ENCODE measurements around the gene SP2.
A peak's percentile ranks its signal among the peaks of the same experiment; 100 is the strongest.

The SP2 gene

DNA sequence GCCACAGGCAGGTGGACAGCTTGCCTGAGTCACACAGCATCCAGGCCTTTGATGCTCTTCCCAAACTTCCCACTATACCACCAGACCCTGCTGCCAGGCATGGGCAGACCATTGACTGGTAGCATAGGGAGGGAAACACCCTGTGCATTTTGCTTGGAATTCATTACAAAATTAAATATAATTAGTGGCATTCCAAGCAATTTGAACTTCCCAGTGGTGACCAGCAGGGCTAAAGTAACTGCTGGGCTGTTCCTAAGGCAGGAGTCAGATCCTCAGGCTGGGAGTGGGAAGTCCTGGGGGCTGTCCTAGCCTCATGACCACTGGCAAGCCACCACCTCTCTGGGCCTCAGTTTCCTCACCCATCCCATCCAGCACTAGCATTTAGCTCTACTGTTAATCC, 57.9 kb downstream of the SP2 start:
- DNase-seq: no peak

DNA sequence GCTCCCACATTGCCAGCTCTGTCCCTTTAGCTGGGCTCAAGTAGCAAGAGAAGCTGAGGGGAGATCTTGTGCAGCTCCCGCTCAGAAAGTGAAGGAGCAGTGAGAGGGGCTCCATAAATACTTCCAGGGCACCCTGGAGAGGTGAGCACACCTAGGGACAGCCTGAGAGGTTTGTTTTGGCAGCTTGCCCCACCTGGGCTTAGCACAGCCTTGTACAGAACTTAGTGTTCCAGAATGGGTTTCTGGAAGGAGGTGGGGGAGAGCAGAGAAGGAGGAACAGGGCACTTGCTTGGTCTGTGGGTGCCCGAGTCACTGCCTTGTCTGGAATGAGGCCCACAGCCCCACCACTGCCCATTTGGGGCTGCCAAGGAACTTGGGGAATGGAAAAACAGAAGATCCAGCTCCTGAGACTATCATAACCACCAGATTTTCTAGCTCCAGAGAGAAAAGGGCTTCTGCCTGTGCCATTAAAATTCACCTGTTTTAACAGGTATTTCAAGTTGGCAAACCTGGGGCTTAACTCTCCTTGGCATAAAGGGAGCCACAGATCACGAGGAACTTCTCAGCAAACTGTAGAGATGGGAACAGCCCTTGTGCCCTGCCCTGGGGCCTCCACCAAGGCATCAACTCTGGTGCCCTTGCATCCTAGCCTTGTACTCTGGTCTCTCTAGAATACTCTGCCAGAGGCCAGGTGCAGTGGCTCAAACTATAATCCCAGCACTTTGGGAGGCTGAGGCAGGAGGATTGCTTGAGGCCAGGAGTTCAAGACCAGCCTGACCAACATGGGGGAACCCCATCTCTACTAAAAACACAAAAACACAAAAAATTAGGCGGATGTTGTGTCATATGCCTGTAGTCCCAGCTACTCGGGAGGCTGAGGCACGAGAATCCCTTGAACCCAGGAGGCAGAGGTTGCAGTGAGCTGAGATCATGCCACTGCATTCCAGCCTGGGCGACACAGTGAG, 59.7 kb downstream of the SP2 start:
- no peak for DNase-seq

DNA sequence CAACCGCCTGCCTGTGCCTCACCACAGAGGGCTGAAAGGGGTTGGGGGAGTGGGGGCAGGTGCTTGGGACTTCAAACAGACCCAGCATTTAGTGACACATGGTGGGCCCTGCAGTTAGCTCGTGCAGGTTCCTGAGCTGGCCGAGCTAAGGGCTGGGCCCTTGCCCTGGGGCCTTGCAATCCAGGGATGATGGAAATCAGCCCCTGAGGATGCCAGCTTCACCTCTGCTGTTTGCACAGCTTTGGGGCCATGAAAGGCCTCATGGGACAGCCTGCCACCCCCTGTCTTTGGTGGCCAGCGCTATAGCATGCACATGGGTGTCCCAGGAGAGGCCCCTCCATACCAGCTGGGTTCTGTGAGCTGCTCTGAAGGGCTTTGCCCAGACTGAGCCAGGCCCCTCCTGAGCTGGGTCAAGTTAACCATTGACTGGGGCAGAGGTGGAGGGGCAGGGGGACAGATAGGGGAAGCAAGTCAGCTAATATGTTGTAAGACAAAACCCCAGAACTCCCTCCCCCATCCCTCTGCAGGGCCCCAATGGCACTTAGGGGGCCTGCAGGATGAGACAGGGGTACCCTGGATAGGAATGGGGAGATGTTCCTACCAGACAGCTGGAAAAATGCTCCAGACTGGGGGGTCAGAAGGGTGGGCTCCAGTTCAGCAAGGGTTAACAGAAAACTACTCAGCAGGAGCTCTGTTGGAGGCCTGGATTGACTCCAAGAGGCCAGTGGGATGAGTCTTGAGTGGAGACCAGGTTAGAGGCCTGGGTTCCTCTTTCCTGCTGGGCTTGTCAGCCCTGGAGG, 61.0 kb downstream of the SP2 start:
- DNase-seq: no peak

DNA sequence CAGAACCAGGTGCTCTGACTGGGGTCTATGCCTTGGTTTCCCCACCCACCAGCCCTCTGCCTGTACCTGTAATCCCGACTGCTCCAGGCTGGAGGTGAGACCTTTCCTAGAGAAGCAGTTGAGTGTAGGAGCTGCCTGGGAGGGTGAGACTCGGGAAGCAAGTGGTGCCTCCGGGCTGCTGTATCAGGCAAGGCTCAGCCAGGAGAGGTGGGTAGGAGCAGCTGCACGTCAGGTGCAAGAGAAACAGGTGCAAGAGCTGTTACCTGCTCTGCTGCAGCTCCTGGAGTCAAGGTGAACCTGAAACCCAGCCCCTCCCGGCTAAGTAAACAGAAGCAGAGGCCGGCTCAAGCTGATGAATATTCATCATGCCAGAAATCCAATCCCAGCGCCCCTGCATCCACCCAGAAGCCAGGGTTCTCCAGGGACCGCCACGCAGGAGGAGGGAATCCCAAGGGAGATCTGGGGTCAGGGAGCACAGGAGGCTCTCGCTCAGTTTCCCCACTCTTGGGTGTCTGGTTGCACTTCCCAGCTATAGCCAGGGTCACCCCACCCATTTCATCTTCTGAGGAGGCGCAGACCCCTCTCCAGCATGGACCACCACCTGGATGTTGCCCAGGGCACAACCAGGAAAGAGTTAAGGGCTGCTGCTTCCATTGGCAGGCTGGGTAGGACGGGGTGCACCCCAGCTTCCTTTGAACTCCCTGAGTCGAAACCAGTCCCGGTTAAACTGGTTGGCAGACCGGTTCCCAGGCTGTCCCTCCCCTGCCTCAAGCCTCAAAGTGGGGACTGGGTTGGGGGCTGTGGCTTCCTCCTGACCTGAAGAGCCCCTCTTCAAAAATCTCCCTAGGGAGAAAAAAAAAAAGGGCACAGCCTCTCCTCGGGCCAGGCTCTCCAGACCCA, 61.8 kb downstream of the SP2 start, which contains the start of gene PRR15L:
Gene PRR15L, minus strand, starts transcription at position 293 of the 900 bp plus-strand sequence. CDS start 4,649 bp downstream, outside the sequence.
- DNase-seq: no peak

DNA sequence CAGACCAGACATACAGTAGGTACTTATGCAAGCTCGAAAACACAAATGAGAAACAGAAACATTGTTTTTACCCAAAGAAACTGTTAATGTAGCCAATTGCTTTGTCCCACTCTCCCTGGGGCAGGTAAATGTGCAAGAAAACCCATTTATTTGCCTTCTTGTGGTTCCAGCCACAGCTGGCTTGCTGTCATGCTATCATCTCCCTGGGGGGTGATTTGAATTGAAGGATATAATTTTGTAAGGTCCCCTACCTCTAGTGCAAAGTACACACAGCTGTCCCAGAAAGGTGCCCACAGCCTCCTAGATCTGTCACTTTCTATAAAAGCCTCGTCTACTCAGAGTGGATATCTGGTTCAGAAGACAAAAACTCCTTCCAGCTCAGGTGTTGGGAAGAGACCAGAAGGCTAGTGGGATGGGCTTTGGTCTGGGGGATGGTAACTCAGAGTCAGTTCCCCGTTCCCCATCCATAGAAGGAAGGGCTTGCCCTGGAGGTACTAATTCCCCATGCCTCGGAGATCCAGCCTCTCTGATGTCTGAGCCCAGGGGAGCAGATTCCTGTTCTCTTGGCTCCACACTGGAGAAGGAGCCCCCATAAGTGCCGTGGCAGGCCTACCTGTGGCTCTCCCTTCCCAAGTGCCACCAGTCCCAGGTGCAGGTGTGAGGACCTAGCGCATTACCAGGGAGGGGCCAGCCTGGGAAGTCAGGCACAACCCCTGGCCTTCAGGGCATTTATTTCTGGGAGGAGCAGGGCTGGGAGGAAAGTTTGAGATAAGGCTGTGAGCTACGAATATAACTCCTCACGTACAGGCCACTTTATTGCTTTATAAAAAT, 64.0 kb downstream of the SP2 start:
- DNase-seq: no peak

DNA sequence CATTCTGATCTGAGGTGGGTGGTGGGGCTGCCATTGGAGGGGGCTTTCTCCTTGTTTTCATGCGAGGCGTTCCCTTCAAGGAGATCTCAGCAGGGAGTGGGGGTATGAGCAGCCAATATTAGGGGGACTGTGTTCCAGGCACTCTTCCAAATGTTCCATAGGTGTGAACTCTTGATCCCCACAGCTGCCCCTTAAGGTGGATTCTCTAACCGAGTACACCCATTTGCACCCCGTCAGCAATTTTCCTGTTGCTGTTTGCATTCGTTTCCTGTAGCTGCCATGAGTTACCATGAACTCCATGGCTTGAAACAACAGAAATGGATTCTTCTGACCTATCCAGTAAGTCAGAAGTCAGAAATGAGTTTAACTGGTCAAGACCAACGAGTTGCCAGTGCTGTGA, 65.4 kb downstream of the SP2 start:
- DNase-seq: no peak

DNA sequence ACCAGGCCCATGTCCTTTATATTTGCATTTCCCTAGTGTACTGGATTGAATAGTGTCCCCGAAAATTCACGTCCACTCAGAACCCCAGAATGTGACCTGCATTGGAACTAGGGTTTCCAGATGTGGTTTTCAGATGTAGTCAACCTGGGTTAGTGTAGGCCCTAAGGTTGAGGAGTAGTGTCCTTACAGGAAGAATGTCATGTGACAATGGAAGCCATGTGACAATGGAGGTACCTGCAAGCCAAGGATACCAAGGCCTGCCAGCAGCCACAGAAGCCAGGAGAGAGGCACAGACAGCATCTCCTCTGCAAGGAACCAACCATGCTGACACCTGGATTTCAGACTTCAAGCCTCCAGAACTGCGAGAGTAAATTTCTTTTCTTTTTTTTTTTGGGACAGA, 66.9 kb downstream of the SP2 start:
- DNase-seq: no peak

DNA sequence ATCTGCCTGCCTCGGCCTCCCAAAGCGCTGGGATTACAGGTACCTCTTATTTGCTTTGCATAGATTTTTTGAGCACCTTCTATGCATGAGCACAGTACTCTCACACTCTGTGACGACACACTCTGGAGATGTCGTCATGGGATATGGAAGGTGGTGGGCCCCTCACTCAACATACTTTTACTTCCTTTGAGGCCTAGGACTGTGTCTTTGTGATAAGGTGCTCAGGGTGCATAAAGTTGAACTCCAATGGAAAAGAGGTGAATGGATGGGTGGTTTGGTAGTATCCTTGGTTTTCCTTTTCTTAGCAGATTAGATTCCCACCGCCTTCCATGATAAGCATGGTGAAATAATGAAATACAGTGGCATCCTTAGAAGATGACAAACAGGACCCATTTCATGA, 68.8 kb downstream of the SP2 start:
- no peak for DNase-seq

DNA sequence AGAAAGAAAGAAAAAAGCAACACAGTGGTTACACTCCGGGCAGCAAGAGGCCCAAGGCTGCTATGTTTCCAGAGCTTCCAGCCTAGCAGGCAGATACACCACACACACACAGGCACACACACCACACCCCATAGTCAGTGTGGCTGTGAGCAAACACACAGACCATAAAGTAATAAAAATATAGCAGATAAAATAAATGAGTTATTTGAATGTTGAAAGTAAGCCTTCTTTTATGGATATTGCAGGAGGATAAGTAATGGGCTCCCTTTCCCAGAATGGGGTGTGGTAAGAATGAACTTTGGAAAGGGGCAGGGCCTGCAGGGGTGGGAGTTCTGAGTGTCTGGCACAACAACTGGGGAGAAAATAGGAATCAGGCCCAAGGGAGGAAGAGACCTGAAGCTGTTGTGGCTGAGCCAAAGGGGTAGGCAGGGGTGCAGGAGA, 70.1 kb downstream of the SP2 start:
- DNase-seq: no peak

DNA sequence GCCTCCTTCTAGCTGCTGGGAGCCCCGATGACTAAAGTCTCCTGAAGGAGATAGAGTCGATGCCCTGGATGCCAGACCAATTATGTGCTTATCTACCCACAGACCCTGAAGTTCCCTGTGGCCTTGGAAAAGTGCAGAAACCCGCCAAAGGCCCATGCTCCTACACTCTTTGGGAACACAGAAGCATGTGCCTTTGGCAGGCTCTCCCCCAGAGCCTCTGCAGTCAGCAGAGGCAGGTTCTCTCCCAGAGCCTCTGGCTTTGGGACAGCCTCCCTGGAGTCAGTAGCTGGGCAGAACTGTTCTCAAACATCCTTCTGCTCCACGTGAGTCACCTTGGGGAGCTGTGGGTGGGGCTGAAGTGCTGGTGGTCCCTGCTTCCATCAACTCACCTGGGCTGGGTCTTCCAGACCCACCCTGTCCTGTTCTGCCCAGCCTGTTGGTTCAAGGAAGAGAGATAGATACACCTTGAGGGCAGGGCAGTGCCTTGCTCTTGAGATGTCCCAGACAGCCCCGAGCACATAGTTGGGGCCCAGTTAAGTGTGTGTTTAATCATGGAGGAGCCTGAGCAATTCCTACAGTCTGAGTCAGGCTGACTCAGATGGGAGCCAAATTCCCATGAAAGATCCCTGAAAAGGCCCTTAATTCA, 71.7 kb downstream of the SP2 start:
- no peak for DNase-seq

DNA sequence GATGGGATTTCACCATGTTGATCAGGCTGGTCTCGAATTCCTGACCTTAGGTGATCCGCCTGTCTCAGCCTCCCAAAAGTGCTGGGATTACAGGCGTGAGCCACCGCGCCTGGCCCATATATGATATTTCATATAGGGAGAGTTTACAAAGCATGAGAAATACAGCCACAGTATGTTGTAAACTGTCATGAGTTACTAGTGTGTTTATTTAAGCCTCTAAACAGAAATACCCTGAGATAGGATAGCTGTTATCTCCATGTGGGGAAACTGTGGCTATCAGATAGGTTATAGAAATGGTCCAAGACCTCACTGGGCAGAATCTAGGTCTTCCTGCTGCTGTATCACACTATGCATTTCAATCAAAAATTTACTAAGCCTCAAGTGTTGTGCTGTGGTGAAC, 72.8 kb downstream of the SP2 start:
- DNase-seq: peak; percentile 48

DNA sequence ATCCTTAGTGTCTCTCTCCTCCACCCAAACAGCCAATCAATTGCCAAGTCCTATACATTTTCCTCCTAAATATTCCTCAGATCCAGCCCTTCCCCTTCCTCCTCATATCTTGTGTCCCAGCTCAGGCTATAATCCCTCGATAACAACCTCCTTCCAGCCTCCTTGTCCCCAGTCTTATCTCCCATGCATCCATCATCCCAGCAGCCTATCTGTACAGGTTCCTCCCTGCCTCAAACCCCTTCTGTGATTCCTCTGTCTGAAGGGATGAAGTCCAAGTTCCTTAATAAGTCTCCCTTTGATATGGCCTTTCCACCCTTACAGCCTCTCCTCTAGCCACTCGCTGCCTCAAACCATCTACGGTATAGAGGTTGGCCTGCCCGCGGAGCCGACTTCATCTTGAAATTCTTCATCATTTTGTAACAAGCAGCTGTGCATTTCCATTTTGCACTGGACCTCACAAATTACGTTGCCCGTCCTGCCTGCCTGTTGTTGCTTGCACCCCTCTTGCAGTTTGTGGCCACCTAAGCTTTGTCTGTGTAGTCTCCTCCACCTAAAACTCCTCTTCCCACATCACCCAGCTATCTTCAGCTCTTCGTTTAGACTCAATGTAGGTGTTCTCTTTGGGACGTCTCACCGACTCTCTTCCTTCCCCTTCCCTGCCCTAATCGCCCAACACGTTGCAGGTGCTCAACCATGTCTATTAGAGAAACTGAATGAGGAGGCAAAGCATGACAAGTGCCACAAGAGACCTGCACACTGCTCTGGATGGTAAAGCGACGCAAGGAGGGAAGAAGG, 74.1 kb downstream of the SP2 start:
- DNase-seq: no peak

DNA sequence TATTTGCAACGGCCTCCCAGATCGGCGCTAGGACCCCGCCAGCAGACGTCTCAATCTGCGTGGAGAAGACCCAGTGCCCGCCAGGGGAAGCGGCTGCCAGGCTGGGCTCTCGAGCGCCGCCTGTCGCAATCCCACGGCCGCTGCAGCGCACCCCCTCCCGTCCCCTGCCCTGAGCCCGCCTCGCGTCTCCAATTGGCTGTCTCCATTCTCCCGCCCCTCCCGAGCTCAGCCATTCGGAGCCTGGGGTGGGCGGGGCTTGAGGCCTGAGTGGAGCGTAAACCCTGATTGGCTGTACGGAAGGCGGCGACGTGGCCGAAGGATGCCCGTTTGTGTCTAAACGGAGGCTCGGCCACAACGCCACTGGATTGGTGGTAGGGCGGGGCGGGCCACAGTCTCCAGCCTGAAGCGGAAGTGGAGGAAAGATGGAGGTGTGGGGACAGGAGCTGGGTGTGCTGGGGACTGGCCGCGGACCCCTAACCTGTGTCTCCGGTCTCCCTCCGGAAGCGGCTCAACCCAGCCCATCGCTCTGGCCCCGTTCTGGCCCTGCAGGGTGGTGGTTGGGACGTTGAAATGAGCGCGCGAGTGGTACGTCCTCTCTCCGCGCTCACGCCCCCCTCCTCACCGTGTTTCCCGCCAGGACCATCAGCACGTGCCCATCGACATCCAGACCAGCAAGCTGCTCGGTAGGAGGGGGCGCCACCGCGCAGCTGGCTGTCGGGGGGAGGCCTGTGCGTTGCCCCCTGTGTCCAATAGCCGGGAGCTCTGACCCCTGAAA, 74.9 kb downstream of the SP2 start, which contains the start of gene CDK5RAP3:
Gene CDK5RAP3, plus strand, starts transcription at position 389 of the 775 bp plus-strand sequence. Its CDS starts 34 bp downstream, at position 423.
- DNase-seq: peak; percentile 100

DNA sequence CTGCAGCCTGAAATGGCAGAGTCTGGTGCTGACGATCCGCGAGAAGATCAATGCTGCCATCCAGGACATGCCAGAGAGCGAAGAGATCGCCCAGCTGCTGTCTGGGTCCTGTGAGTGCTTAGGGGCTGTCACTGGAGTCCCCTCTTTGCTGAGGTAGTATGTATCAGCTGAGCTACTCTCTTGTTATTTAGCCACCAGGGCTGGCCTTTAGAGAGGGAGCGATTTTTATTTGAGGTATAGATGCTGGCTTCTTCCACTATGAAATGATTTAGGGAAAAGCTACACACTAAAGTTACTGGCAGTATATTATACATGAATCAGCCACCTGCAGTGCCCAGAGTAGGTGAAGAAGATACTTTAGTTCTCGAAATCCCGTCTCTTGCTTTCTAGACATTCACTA, 77.5 kb downstream of the SP2 start:
- no peak for DNase-seq

DNA sequence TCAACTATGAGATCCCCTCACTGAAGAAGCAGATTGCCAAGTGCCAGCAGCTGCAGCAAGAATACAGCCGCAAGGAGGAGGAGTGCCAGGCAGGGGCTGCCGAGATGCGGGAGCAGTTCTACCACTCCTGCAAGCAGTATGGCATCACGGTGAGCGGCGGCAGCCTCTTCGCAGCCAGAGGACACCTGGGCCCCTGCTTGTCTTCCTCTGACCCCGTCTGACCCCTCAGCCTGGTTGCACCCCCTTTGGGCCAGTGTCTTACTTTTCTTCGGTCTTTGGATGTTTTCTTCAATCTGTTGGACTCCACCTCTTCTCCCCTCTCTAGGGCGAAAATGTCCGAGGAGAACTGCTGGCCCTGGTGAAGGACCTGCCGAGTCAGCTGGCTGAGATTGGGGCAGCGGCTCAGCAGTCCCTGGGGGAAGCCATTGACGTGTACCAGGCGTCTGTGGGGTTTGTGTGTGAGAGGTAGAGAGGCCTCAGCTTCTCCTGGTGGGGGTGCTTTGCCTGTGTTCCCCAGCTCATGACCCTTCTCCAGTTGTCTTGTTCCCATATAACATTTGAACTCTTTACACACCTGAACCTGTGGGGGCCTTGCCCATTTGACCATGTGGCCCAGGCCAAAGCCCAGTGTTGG, 79.3 kb downstream of the SP2 start:
- DNase-seq: no peak

DNA sequence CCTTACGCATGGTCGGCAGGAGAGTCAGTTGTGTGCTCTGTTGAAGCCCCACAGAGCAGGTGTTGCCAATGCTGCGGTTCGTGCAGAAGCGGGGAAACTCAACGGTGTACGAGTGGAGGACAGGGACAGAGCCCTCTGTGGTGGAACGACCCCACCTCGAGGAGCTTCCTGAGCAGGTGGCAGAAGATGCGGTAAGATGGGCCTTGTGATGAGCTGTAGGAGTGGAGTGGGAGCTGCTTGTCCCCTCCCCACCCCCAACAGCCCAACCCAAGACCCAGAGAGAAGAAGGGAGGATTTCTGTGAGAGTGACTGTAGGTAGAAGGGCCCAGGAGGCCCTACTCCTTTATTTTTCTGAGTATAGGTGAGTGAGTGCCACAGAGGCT, 79.8 kb downstream of the SP2 start:
- no peak for DNase-seq

DNA sequence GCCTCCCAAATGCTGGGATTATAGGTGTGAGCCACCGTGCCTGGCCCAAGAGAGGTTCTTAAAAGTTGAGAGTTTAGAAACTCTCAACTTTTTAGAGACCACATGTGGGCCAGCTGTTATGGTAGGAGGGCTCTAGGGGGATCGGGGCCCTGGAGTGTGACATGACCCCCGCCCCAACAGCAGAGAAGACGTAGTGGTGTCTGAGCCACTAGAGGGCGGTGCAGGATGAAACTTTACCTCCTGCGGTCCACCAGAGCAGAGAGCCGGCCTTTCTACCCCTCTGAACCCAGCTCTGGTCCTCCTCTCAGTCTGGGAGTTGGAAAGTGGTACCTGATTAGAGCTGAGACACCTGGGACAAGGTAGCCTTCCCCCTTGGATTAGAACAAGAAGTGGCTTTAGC, 82.3 kb downstream of the SP2 start:
- peak; percentile 87 for DNase-seq
